IMR-90 (cell line): ENCODE measurements around the gene LRRC55. TPM values are rescaled to one million over a fixed set of nuclear protein-coding genes. Genes with fewer than 3 reads are reported as not detected.

Experiments
- ATAC-seq: fragments of 200-7000 bp; cut with Tn5 transposase; 2 replicates; pipeline ENCODE4 v1.9.1; 2020; ENCODE audit warnings: low read depth, mild to moderate bottlenecking, moderate library complexity
- BruUV-seq: library from RNA; stranded (reverse); fragments of 400-500 nt; replicated peaks from 2 replicates; lab custom pipeline; 2021; lab: Mats Ljungman, UMichigan
- CTCF ChIA-PET: fragments of 300-600 bp; formaldehyde crosslinking; extraction: SDS; loops from one replicate; lab custom pipeline; 2021; ENCODE audit warnings: antibody characterized with exemption; lab: Yijun Ruan, JAX
- POLR2A ChIA-PET: fragments of 300-600 bp; sonication (Branson Sonifier 250); formaldehyde crosslinking; loops from one replicate; lab custom pipeline; 2022; ENCODE audit warnings: antibody characterized with exemption; ENCODE audit not compliant: unreplicated experiment; lab: Charles Lee
- DNase-seq: peaks from one replicate; pipeline ENCODE4 v3.0.0; 2013
- H2AFZ ChIP-seq: replicated peaks from 2 replicates; pipeline ENCODE3; 2013; ENCODE audit warnings: low read length, mild to moderate bottlenecking; ENCODE audit not compliant: poor library complexity
- H2AK5ac ChIP-seq: 2 replicates; pipeline ENCODE4 v1.6.1; 2013; ENCODE audit warnings: low read depth, low read length, inconsistent platforms
- H2AK9ac ChIP-seq: replicated peaks from 2 replicates; pipeline ENCODE3; 2013; ENCODE audit warnings: mild to moderate bottlenecking, low read depth, low read length, moderate library complexity; ENCODE audit not compliant: poor library complexity
- H2BK120ac ChIP-seq: 2 replicates; pipeline ENCODE4 v1.6.1; 2013; ENCODE audit warnings: low read depth, low read length, inconsistent platforms
- H2BK15ac ChIP-seq: 3 replicates; pipeline ENCODE4 v1.6.1; 2013; ENCODE audit warnings: low read depth, low read length, inconsistent platforms
- H2BK20ac ChIP-seq: 2 replicates; pipeline ENCODE4 v1.6.1; 2013; ENCODE audit warnings: low read depth, mild to moderate bottlenecking, inconsistent platforms, low read length, moderate library complexity
- H2BK5ac ChIP-seq: 2 replicates; pipeline ENCODE4 v1.6.1; 2013; ENCODE audit warnings: mild to moderate bottlenecking, low read depth, low read length, inconsistent platforms; ENCODE audit not compliant: poor library complexity, severe bottlenecking
- H3K14ac ChIP-seq: replicated peaks from 2 replicates; pipeline ENCODE4 v1.6.1; 2013; ENCODE audit warnings: low read depth, low read length, inconsistent platforms
- H3K18ac ChIP-seq: 2 replicates; pipeline ENCODE4 v1.6.1; 2013; ENCODE audit warnings: low read depth, low read length, control low read depth
- H3K23ac ChIP-seq: 2 replicates; pipeline ENCODE4 v1.6.1; 2013; ENCODE audit warnings: low read depth, low read length, inconsistent platforms
- H3K27ac ChIP-seq: 2 replicates; pipeline ENCODE4 v1.5.1; 2013; ENCODE audit warnings: mild to moderate bottlenecking, control low read depth, low read length; ENCODE audit not compliant: insufficient read depth
- H3K27me3 ChIP-seq: 2 replicates; pipeline ENCODE4 v1.6.1; 2013; ENCODE audit warnings: low read length; ENCODE audit not compliant: control insufficient read depth, insufficient read depth
- H3K36me3 ChIP-seq: 2 replicates; pipeline ENCODE4 v1.6.1; 2013; ENCODE audit warnings: low read length, mixed read lengths; ENCODE audit not compliant: control insufficient read depth, insufficient read depth
- H3K4ac ChIP-seq: 2 replicates; pipeline ENCODE4 v1.6.1; 2013; ENCODE audit warnings: low read depth, low read length, inconsistent platforms
- H3K4me1 ChIP-seq: 2 replicates; pipeline ENCODE4 v1.6.1; 2013; ENCODE audit warnings: low read length, mixed read lengths; ENCODE audit not compliant: control insufficient read depth, insufficient read depth
- H3K4me2 ChIP-seq: 2 replicates; pipeline ENCODE4 v1.6.1; 2013; ENCODE audit warnings: low read depth, mild to moderate bottlenecking, control low read depth, low read length, moderate library complexity
- H3K4me3 ChIP-seq: 2 replicates; pipeline ENCODE4 v1.5.1; 2013; ENCODE audit warnings: low read depth, mild to moderate bottlenecking, control low read depth, low read length, moderate library complexity; ENCODE audit not compliant: insufficient read depth
- H3K56ac ChIP-seq: 2 replicates; pipeline ENCODE4 v1.6.1; 2013; ENCODE audit warnings: low read length, inconsistent platforms; ENCODE audit not compliant: insufficient read depth; ENCODE audit errors: extremely low read depth
- H3K79me1 ChIP-seq, 2 experiments: 2 replicates each; pipeline ENCODE4 v1.6.1; 2013; ENCODE audit warnings: low read length in 2 of 2, inconsistent platforms in 1 of 2, low read depth in 1 of 2
- H3K9ac ChIP-seq: 2 replicates; pipeline ENCODE4 v1.6.1; 2013; ENCODE audit warnings: low read depth, low read length, control low read depth
- H3K9me1 ChIP-seq: 2 replicates; pipeline ENCODE4 v1.6.1; 2013; ENCODE audit warnings: low read length, inconsistent platforms; ENCODE audit not compliant: insufficient read depth
- H3K9me3 ChIP-seq: 2 replicates; pipeline ENCODE4 v1.6.1; 2013; ENCODE audit warnings: low read length; ENCODE audit not compliant: control insufficient read depth, insufficient read depth
- H4K20me1 ChIP-seq: 2 replicates; pipeline ENCODE4 v1.6.1; 2013; ENCODE audit warnings: low read length, inconsistent platforms; ENCODE audit not compliant: insufficient read depth
- H4K5ac ChIP-seq: 2 replicates; pipeline ENCODE4 v1.6.1; 2013; ENCODE audit warnings: mild to moderate bottlenecking, low read depth, low read length, control low read depth
- H4K8ac ChIP-seq, 2 experiments: 2 replicates each; pipeline ENCODE4 v1.6.1; 2013; ENCODE audit warnings: low read depth in 2 of 2, low read length in 2 of 2, control low read depth in 1 of 2, inconsistent platforms in 1 of 2
- H4K91ac ChIP-seq: 2 replicates; pipeline ENCODE4 v1.6.1; 2013; ENCODE audit warnings: low read depth, low read length, inconsistent platforms; ENCODE audit not compliant: insufficient read depth
- BHLHE40 ChIP-seq: fragments of 150-350 bp; IDR thresholded peaks from 2 replicates; pipeline ENCODE4 v1.6.1; 2016; ENCODE audit warnings: mild to moderate bottlenecking, low read depth, low read length
- CEBPB ChIP-seq: IDR thresholded peaks from 2 replicates; pipeline ENCODE4 v1.6.1; 2012; ENCODE audit warnings: low read depth, low read length, improper control_type of control experiment
- CHD1 ChIP-seq: IDR thresholded peaks from 2 replicates; pipeline ENCODE4 v1.6.1; 2012; ENCODE audit warnings: low read depth, low read length, improper control_type of control experiment
- FOS ChIP-seq: fragments of 150-350 bp; IDR thresholded peaks from 2 replicates; pipeline ENCODE4 v1.6.1; 2016; ENCODE audit warnings: low read depth, low read length
- MAFK ChIP-seq: IDR thresholded peaks from 2 replicates; pipeline ENCODE4 v1.6.1; 2012; ENCODE audit warnings: low read depth, low read length, improper control_type of control experiment
- MAZ ChIP-seq: IDR thresholded peaks from 2 replicates; pipeline ENCODE4 v1.6.1; 2012; ENCODE audit warnings: low read depth, mild to moderate bottlenecking, low read length, improper control_type of control experiment, moderate library complexity, borderline replicate concordance
- MXI1 ChIP-seq: IDR thresholded peaks from 2 replicates; pipeline ENCODE4 v1.6.1; 2012; ENCODE audit warnings: low read depth, mild to moderate bottlenecking, low read length, moderate library complexity, borderline replicate concordance
- NFE2L2 ChIP-seq: fragments of 150-350 bp; IDR thresholded peaks from 2 replicates; pipeline ENCODE4 v1.6.1; 2016; ENCODE audit warnings: low read depth, mild to moderate bottlenecking, low read length
- POLR2A ChIP-seq: IDR thresholded peaks from 2 replicates; pipeline ENCODE4 v1.6.1; 2012; ENCODE audit warnings: mild to moderate bottlenecking, low read depth, low read length
- RAD21 ChIP-seq: IDR thresholded peaks from 2 replicates; pipeline ENCODE4 v1.6.1; 2012; ENCODE audit warnings: low read length, improper control_type of control experiment
- RCOR1 ChIP-seq: IDR thresholded peaks from 2 replicates; pipeline ENCODE4 v1.6.1; 2012; ENCODE audit warnings: mild to moderate bottlenecking, low read length, improper control_type of control experiment; ENCODE audit not compliant: insufficient replicate concordance
- RFX5 ChIP-seq: IDR thresholded peaks from 2 replicates; pipeline ENCODE4 v1.8.0; 2012; ENCODE audit warnings: low read depth, mild to moderate bottlenecking, low read length, moderate library complexity
- SMC3 ChIP-seq: fragments of 150-350 bp; IDR thresholded peaks from 2 replicates; pipeline ENCODE4 v1.6.1; 2016; ENCODE audit warnings: low read depth, mild to moderate bottlenecking, antibody characterized with exemption, low read length, moderate library complexity
- WGBS, 2 experiments: methylation state at CpG; one replicate each; pipeline versions ENCODE4 v1.1.5 to v1.1.7; 2013; ENCODE audit warnings: missing lambda C conversion rate in 2 of 2; ENCODE audit not compliant: insufficient read length in 1 of 2; ENCODE audit errors: extremely low coverage in 2 of 2; 5-methylcytosine and 5-hydroxymethylcytosine counted together
- dilution Hi-C: fragments of 300-500 bp; cut with HindIII; formaldehyde crosslinking; loops from one replicate; pipeline ENCODE4 v1.14.3; 2018; ENCODE audit warnings: low sequenced_read_pairs; ENCODE audit not compliant: unreplicated experiment
- in situ Hi-C: fragments of 300-500 bp; cut with MboI; formaldehyde crosslinking; loops from 3 replicates; pipeline ENCODE4 v1.14.3; 2019; ENCODE audit warnings: low sequenced_read_pairs, inconsistent platforms, mixed read lengths
- intact Hi-C: fragments of 100-400 bp; cut with micrococcal nuclease; formaldehyde crosslinking; loops from 2 replicates; pipeline ENCODE4 v1.10.0; 2022
- polyA plus RNA-seq, 3 experiments: library from polyadenylated mRNA; depleted of rRNA; stranded (reverse); fragments of >200 nt; gene quantifications; 2 replicates each; pipeline ENCODE4 v1.2.3, GENCODE V29; 2012; ENCODE audit warnings: low replicate concordance in 1 of 3
- total RNA-seq: library from RNA; depleted of rRNA; stranded (reverse); fragments of >200 nt; gene quantifications from 2 replicates; pipeline ENCODE4 v1.2.3, GENCODE V29; 2012
- TF ChIP-seq, protein P1 (sequence below): conservative IDR thresholded peaks from 2 replicates; pipeline ENCODE4 v1.5.1; 2012; ENCODE audit warnings: mild to moderate bottlenecking, low read depth, low read length, improper control_type of control experiment
- TF ChIP-seq, protein P2 (sequence below): fragments of 150-350 bp; IDR thresholded peaks from 2 replicates; pipeline ENCODE4 v1.6.1; 2016; ENCODE audit warnings: low read depth, mild to moderate bottlenecking, low read length, moderate library complexity, borderline replicate concordance
- TF ChIP-seq, protein P3 (sequence below): fragments of 150-350 bp; IDR thresholded peaks from 2 replicates; pipeline ENCODE4 v1.6.1; 2017; ENCODE audit warnings: mild to moderate bottlenecking, antibody characterized with exemption, low read length, low read depth

LRRC55 gene
- total and polyA plus RNA-seq, 2 of the 4 experiments (the other 2 are of a cell fraction) = not detected

DNA sequence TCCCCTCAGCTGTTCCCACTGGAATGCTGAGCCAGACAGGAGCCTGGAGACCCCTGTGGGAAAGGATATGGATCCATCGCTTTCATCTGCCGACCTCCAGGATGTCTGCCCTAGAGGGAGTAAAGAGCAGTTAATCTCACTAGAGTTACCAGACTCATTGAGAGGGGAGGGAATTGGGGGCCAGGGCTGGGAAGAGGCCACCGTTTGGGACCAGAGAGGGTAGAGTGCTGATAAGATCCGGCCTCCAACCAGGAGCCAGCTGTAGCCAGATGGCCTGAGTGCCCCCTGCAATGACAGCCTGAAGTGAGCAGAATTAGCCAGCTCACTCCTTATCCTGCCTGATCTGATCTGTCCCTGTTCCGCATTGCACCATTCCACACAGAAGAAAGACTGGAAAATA lies 59.0 kb downstream of the LRRC55 start:
- Histone ChIP-seq H4K5ac (no peak overlapping the region), H3K9me1 (peaks cover 2% of the 10 kb centered on the region; the same call in 1 of the 2 replicates), H3K36me3 (no peaks in the 10 kb centered on the region), H3K14ac (no peak overlapping the region), H2AK5ac (no peak overlapping the region), H2BK120ac (no peak overlapping the region), H3K4ac (no peak overlapping the region), H3K23ac (no peak overlapping the region), H2AK9ac (no peak overlapping the region), H3K27me3 (peaks cover 30% of the 10 kb centered on the region), H3K79me1 (no peaks in the 10 kb centered on the region), H3K4me3 (no peak overlapping the region), H4K20me1 (no peaks in the 10 kb centered on the region), H2BK20ac (no peak overlapping the region), H3K4me2 (no peak overlapping the region), H2AFZ (peak overlapping the region; percentile 26), H3K4me1 (no peaks in the 10 kb centered on the region), H2BK15ac (no peak overlapping the region), H3K27ac (no peak overlapping the region), H3K18ac (no peak overlapping the region), H4K91ac (no peak overlapping the region), H3K9ac (no peak overlapping the region), H3K9me3 (no peaks in the 10 kb centered on the region), H3K56ac (no peak overlapping the region), H4K8ac (no peak overlapping the region), H2BK5ac (no peak overlapping the region)
- intact Hi-C loops (no loop called here), dilution Hi-C loops (no loop called here), in situ Hi-C loops (loop anchor here (5.0 kb wide), 1 partner anchor 108 kb away; no protein-coding TSS in a partner anchor)
- DNase-seq (no peak), ATAC-seq (no peak)
- ChIA-PET POLR2A (no interaction called here), CTCF (interaction anchor here (0.7 to 1.2 kb wide), 2 partner anchors 8 to 9 kb away, joined by 4 read pairs; no protein-coding TSS in a partner anchor)
- TF ChIP-seq CHD1 (no peak), MAZ (no peak), POLR2A (no peak), SMC3 (no peak), FOS (no peak), NFE2L2 (no peak), RAD21 (no peak), RCOR1 (no peak), CEBPB (no peak), RFX5 (no peak), MAFK (no peak), MXI1 (no peak), BHLHE40 (no peak)
- TF ChIP-seq, protein P1, sequence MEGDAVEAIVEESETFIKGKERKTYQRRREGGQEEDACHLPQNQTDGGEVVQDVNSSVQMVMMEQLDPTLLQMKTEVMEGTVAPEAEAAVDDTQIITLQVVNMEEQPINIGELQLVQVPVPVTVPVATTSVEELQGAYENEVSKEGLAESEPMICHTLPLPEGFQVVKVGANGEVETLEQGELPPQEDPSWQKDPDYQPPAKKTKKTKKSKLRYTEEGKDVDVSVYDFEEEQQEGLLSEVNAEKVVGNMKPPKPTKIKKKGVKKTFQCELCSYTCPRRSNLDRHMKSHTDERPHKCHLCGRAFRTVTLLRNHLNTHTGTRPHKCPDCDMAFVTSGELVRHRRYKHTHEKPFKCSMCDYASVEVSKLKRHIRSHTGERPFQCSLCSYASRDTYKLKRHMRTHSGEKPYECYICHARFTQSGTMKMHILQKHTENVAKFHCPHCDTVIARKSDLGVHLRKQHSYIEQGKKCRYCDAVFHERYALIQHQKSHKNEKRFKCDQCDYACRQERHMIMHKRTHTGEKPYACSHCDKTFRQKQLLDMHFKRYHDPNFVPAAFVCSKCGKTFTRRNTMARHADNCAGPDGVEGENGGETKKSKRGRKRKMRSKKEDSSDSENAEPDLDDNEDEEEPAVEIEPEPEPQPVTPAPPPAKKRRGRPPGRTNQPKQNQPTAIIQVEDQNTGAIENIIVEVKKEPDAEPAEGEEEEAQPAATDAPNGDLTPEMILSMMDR = no peak
- TF ChIP-seq, protein P2, sequence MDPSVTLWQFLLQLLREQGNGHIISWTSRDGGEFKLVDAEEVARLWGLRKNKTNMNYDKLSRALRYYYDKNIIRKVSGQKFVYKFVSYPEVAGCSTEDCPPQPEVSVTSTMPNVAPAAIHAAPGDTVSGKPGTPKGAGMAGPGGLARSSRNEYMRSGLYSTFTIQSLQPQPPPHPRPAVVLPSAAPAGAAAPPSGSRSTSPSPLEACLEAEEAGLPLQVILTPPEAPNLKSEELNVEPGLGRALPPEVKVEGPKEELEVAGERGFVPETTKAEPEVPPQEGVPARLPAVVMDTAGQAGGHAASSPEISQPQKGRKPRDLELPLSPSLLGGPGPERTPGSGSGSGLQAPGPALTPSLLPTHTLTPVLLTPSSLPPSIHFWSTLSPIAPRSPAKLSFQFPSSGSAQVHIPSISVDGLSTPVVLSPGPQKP = no peak
- TF ChIP-seq, protein P3, sequence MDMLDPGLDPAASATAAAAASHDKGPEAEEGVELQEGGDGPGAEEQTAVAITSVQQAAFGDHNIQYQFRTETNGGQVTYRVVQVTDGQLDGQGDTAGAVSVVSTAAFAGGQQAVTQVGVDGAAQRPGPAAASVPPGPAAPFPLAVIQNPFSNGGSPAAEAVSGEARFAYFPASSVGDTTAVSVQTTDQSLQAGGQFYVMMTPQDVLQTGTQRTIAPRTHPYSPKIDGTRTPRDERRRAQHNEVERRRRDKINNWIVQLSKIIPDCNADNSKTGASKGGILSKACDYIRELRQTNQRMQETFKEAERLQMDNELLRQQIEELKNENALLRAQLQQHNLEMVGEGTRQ = no peak
- 8% methylated on average over 2 of the region's 5 CpGs; no CpG with 5 or more reads in 1 of the 2 experiments for WGBS, 2 experiments
- BruUV-seq = no TSS peak
